HG03439 (cell line): ENCODE measurements around the gene EIF1AD.
"Not testable (repeated sequence)": the region's sequence is repeated elsewhere in the genome, so short reads cannot be mapped to it uniquely, and the experiment has no call there.

Experiments used
- ATAC-seq: cut with Tn5 transposase; IDR thresholded peaks from one replicate; pipeline ENCODE4 v1.9.1; 2021; ENCODE audit warnings: mild to moderate bottlenecking, moderate library complexity; ENCODE audit not compliant: unreplicated experiment

Gene EIF1AD

DNA sequence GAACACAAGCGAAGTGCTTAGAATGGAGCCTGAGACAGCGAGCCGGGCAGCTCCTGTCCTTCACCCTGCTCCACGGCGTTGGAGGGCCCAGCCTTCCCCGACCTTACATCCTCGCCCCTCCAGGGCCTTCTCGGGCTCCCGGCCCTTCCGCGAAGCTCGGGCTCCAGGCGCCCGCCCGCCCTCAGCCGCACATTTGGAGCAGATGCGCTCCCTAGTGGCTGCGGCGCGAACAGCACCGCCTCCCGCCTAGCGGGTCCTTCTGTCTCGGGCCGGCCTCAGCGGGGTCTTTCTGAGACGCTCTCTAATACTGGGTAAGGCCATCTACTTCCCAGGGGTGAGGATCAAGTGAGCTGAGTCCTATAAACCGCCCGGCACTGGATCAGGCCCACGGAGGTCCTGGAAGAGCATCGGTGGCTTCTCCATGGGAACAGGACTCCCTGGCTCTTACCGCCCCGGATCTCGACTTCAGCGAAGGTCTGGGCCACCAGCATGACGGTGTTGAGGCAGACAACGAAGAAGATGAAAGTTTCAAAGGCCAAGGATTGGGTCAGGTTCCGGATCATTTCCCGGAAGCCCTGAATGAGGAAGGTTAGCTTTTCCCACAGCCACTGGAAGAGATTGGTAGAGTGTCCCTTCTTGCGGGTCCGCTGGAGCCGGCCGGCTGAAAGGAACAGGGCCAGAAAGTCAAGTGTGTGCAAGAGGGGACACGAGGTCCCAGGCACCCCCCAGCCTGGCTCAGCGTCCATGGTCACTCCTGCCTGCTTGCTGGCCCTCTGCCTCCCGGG lies 20.6 kb upstream of the EIF1AD start:
- ATAC-seq = no peak

DNA sequence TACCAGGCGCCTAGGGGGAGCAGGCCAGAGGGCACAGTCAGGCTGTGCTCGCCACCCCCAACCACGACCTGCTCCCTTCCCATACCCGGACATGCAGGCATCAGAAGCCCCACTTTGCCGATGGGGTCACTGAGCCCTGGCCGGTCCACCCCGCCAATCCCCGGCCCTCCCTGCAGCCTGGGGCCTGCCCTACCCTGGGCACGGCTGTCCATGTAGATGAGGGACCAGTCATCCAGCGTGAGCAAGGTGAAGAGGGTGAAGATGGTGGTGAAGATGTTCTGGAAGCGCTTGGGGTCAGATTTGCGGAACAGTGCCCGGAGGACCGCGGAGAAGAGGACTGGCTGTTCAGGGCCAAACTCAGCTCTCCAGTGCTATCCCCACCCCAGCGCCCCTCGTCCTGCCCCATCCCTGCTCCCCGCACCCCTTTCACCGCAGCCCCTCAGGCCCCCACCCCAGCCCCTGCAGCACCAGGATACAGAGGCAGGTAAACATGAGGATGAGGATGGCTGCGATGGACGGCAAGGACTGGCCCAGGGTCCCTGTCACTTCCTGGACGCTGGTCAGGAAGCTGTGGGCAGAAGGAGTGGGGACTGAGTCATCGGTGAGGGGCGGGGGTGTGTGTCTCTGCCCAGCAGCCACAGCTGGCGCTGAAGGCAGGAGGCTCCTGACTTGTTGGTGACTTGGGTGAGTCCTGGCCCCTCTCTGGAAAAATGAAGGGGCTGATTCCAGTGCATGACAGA lies 18.8 kb upstream of the EIF1AD start:
- no peak for ATAC-seq

DNA sequence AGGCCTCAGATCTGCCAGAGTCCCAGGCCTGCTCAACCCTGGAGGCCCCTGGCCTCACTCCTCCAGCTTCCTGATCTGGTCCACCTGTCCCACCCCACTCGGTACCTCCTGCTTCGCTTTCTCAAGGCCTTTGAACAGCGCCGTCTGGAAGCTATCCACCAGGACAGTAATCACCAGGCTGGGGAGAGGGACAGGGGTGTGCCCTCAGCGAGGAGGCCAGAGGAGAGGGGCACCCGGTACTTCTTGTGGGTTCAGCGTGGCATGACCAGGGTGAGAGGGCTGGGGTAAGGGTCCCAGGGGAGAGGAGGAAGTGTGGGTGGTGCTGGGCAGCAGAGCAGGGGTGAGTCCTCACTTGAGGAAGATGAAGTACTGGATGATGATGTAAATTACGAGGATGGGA lies 18.3 kb upstream of the EIF1AD start:
- ATAC-seq = no peak

DNA sequence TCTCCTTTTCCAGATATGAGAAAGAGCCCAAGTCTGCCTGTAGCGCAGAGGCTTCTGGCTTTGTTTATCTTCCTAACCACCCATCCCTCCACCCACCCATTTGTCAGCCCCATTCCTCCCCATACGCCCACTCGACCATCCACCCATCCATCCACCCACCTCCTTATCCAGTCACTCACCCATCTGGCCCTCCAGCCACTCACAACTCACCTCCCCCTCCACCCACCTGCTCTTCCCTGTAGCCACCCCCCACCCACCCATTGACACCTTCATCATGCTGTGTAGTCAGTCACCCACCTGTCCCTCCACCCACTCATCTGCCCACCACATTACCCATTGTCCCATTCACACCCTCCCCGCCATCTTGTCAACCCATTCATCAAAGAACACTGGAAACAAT lies 15.4 kb upstream of the EIF1AD start:
- no peak for ATAC-seq

DNA sequence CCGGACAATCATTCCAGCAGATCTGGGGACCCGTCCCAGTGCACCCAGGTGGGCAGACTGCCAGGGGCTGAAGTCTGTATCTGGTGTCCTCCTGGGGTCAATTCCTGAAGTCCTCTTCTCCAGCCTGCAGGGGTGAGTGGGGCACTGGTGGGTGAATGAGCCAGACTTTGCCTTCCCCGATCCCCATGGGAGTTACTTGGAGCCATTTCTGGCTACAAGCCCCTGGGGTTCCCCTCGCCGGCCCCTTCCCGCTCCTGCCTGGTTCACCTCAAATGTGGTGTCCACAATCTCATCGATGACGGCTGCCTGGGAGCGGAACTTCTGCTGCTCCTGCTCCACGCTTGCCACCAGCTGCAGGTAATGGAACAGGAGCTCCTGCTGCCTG lies 14.8 kb upstream of the EIF1AD start:
- ATAC-seq = no peak

DNA sequence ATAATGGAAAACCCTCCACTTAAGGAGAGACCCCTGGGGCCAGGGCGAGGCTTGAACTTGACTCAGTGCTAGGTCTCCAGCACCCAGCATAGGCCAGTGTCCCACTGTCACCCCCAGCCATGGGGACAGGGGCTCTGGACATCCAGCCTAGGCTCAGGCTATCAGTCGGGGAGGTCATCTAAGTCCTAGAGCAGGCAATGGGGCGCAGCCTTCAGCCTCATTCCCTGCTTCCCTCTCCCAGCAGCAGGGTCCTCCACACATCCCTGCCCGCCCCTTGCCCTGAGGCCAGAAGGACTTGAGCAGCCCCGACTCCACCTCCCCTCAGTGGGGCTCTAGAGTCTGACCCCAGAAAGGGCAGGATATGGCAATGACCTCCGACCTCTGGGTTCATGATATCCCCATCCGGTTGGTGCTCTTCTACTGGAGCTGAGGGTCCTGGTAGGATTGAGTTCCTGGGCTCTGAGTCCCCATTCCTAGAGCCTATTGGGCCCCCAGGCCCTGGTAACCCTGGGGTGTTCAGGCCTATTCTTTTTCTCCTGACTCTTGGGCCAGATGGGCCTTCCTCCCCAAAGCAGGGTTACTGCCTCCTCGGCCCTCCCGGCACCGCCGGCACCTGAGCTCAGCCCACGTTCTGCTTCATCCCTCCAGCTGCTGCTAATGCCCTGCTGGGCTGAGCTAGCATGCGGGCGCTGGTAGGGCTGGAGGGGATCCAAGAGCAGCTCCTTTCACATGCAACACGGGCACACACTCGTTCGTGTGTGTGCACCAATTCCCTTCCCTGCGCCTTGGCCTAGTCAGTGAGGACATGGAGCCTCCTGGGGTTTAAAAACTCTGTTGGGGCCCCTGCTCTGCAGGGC lies 14.2 kb upstream of the EIF1AD start:
- ATAC-seq = no peak

DNA sequence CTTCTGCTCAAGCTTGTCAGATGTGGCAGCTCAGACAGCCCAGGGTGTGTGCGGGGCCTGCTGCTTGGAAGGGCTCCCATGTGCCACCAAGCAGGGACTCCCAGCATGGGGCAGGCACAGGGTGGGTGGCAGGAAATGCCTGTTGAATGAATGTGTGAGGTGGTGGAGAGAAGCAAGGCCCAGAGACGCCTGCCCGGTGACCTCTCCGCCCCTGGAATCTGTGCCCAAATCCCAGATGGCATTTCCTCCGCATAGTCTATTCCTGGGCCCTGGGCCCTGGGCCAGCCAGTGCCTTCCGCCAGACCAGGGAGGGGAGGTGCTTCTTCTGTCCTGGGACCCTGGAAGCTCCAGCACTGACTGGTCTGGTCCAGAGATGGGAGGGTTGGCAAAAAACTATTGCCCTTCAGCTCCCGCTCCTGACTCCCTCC lies 13.5 kb upstream of the EIF1AD start:
- no peak for ATAC-seq

DNA sequence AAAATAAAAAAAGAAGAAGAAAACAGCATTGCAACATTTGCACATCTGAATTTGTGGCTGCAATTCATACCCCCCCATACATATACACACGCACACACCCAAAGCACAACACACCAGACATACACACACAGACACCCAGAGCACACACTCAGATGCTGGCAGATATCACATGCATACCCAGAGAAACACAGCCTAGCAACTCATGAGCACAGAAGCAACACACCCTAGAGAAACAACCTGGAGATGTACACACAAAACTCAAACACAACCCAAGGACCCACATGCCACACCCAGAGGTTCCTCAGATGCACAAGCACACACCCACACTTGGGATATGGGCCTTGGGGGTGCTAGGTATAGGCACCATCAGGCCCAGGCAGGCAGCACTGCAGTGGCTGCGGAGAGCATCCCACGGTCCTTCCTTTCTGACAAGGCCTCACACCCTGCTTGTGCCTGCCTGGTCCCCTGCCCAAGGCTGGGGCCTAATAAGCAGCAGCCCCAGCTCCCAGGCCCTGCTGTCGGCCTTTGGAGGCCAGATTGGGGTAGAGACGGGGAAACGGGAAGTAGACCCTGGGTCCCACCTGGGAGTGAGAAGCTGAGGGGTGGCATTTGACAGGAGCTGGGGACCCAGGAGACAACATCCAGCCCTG lies 13.0 kb upstream of the EIF1AD start:
- no peak for ATAC-seq

DNA sequence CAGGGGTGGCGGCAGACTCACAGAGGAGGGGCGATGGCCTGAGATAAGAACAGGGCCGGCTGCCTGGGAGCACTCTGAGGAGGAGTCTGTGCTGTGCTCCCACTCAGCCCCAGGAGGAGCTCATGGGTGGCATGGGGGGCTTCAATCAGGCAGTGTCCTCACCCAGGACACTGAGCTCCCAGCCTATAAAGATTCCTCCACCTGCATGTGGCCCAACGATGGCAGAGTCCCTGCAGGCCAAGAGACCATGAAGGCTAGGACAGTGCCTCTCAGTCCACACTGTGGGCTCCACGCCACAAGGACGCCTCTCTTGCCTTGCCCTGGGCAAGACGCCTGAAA lies 11.8 kb upstream of the EIF1AD start:
- ATAC-seq = no peak

DNA sequence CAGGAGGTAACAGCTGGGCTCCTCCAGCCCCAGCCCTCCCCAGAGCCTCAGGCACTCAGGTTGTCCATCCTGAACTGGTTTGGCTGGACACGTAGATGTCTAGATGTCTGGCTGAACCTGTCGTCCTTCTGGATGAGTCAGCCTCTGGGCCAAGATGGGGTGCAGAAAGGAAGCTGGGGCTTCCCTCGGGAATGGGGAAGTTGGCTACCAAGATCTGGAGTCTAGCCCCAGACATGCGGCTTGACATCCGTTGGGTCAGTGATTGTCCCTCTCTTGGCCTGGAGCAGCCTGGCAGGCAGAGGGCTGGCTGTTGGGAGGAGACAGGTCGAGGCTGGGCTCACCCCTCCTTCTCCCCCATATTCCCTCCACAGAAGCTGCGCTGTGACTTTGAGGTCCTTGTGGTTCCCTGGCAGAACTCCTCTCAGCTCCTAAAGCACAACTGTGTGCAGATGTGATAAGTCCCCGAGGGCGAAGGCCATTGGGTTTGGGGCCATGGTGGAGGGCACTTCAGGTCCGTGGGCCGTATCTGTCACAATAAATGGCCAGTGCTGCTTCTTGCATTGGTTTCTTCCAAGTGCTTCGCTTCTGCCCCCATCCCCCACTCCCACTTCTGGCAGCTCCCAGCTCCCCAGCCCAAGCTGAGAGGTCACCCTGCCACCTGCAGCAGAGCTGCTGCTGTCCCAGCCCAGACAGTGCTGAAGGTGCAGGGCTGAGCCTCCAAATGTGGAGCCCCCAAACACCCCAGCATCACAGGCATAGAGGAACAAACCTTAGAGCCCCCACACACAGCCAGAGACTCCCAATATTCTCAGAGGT lies 11.2 kb upstream of the EIF1AD start:
- no peak for ATAC-seq

DNA sequence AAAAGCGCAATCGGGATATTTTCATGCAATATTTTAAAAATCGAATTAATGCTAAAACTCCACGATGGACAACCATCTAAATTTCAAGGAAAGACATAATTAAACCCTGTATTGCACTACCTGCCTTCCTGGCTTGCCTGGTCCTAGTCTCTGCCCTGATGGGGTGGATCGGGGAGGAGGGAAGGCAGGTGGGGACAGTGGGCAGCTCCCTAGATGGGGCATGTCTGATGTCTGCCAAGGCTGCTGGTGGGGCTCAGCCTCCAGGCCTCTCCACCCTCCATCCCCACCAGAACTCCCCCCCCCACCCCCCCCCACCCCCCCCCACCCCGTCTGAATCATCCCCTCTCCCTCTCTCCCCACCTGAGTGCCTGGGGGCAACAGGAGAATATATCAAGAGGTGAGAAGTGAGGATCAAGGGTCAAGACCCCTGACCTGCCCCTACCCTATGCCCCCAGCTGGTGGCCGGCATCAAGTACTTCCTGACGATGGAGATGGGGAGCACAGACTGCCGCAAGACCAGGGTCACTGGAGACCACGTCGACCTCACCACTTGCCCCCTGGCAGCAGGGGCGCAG lies 10.5 kb upstream of the EIF1AD start:
- ATAC-seq = no peak

DNA sequence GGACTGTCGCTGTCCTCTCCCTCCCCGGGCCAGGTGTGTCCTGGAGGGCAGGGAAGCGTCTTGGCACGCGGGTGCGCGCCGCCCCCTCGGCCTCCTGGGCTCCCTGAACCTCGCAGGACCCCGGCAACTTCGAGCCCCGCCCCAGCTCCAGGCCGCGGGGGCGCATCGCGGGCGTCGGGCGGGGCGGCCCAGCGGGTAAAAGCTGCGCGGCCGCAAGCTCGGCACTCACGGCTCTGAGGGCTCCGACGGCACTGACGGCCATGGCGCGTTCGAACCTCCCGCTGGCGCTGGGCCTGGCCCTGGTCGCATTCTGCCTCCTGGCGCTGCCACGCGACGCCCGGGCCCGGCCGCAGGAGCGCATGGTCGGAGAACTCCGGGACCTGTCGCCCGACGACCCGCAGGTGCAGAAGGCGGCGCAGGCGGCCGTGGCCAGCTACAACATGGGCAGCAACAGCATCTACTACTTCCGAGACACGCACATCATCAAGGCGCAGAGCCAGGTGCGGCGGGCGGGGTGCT lies 9.9 kb upstream of the EIF1AD start, which contains the start of gene CST6:
Gene CST6, plus strand, starts transcription at position 224 of the 519 bp plus-strand sequence. Its CDS starts 37 bp downstream, at position 261.
- ATAC-seq = no peak

DNA sequence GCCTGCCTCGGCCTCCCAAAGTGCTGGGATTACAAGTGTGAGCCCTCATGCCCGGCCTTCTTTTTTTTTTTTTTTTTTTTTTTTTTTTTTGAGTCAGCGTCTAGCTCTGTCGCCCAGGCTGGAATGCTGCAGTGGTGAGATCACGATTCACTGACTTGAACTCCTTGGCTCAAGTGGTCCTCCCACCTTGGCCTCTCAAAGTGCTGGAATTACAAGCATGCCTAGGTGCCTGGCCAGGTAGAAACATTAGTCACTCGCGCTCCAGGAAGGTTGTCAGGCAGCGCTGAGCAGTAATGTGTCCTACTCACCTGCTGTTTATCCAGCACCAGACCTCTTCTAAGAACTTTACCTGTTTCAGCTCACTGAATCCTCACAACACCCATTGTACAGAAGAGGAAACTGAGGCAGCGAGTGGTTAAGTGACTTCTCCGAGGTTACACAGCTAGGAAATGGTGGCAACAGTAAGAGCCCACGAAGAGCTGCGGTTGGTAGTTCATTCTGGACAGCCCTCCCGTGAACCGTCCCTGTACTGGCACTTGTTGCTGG lies 9.4 kb upstream of the EIF1AD start:
- no peak for ATAC-seq

DNA sequence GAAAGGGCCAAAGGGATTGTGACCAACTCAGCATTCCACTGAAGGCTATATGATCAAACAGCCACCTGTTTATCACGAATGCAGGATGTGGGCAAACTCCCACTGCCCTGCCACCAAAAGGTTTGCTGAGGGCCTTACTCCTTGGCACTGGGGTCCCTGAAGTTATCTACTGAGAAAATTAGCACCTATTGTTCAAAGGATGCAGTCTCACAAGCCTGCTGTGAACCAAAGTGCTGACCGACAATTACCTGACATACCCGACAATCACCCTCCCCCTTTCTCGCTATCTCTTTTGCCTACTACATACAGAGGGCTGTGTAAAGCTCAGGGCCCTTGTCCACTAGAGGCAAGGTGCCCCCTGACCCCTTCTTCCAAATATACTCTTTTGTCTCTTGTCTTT lies 8.1 kb upstream of the EIF1AD start:
- not testable (repeated sequence) for ATAC-seq

DNA sequence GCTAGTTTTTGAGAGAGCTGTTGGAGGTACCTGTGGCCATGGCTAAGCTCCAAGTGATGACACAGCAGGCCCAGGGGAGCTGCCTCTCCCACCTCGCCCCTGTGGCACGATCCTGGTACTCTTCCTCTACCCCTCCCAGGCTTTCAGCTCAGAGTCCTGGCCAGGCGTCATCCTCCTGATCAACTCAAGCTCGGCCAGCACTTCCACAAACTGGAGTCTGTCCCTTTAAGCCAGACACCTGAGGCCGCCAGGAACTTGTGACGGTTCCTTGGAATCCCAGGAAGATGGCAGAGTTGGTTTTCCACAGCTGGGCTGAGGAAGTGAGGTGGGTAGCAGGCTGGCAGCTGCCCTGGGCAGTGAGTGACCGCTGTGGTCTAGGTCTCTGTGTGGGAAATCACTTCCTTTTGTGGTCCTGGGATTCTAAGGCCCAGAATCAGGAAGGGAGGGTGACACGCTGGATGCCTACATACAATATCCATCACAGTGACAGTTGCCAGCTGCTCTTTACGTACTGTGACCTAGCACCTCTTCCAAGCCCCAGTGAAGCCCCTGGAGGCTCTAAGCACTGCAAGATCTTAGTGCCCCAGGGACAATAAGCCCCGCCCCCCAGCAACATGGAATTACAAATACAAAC lies 6.6 kb upstream of the EIF1AD start:
- ATAC-seq = no peak

DNA sequence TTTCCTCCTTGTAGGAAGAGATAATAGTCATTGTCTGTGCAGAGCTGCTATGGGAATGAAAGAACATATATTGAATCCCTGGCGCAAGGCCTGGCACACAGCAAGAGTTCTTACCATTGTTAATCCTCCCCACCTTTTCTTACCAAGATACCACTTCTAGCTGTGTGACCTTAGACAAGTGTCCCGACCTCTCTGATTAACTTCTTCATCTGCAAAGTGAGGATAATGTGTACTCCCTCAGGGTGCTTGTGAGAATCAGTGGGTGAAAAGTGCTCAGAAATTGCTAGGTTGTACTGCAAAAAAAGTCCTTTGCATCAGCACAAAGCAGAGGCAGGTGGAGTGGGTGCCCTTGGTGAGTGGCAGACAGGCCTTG lies 6.1 kb upstream of the EIF1AD start:
- no peak for ATAC-seq

DNA sequence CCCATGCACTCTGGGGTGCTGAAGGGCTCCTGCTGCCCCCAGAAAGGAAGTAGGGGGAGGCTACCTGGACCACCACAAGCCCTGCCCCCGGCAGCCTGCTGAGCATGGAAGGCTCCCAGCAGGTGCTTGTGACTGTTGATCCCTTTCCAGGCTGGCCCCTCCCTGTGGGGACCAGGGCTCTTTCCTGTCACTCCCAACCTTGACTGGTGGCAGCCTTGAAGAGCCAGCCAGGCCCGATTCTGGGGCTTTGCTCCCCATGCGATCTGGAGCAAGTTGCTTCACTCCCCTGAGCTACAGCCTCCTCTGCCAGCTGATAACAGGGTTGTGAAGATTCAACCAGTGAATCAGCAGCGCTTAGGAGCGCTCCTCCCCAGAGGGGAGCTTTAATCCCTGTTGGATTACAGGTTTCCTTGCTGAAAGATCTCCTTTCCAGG lies 5.3 kb upstream of the EIF1AD start:
- no peak for ATAC-seq

DNA sequence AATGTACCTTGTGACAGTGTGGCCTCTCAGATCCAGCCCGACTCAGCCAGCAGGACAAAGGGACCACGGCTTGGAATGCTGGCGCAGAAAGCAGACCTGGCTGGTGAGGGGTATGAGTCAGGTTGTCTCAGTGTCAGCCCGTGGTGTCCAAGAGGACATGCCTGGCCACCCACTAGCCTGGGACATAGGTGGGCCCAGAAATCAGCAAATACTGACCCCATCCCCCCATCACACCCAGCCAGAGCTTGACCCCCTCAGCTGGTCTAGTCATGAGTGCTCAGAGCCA lies 4.9 kb upstream of the EIF1AD start:
- ATAC-seq = no peak
